ENCODE measurements around the gene DAZL. TPM values are rescaled to one million over a fixed set of nuclear protein-coding genes. Genes with fewer than 3 reads are reported as not detected.
A peak's percentile ranks its signal among the peaks of the same experiment; 100 is the strongest.

Gene DAZL
- total RNA-seq, 1 experiment from 2014 or later, result not detected

- DNase-seq (ENCODE audit: low spot score), result no peak
These were observed 8.7 kb downstream of the DAZL start for GRCh38 chr3:16596352-16597032.

- DNase-seq (ENCODE audit: low spot score), result no peak
These were observed 9.4 kb downstream of the DAZL start for GRCh38 chr3:16595778-16596177.

GRCh38 chr3:16589867-16590624 lies 15.2 kb downstream of the DAZL start:
- no peak for DNase-seq (ENCODE audit: low spot score)

GRCh38 chr3:16589120-16589519 lies 16.1 kb downstream of the DAZL start:
- DNase-seq (ENCODE audit: low spot score), result no peak

- no peak for DNase-seq (ENCODE audit: low spot score)
These were observed 17.6 kb downstream of the DAZL start for GRCh38 chr3:16587681-16588060.

- DNase-seq (ENCODE audit: low spot score), result no peak
These were observed 18.1 kb downstream of the DAZL start for GRCh38 chr3:16587047-16587680.

- no peak for DNase-seq (ENCODE audit: low spot score)
These were observed 20.3 kb downstream of the DAZL start for GRCh38 chr3:16584880-16585279.

GRCh38 chr3:16583551-16583950 lies 21.7 kb downstream of the DAZL start:
- DNase-seq (ENCODE audit: low spot score), result no peak

GRCh38 chr3:16570113-16570512 lies 35.1 kb downstream of the DAZL start:
- no peak for DNase-seq (ENCODE audit: low spot score)

- DNase-seq (ENCODE audit: low spot score), result no peak
These were observed 36.7 kb downstream of the DAZL start for GRCh38 chr3:16568532-16568931.

GRCh38 chr3:16568115-16568514 lies 37.1 kb downstream of the DAZL start:
- no peak for DNase-seq (ENCODE audit: low spot score)

GRCh38 chr3:16559653-16560365 lies 45.4 kb downstream of the DAZL start:
- no peak for DNase-seq (ENCODE audit: low spot score)

- no peak for DNase-seq (ENCODE audit: low spot score)
These were observed 51.1 kb downstream of the DAZL start for GRCh38 chr3:16554126-16554525.

GRCh38 chr3:16552757-16553156 lies 52.5 kb downstream of the DAZL start:
- DNase-seq (ENCODE audit: low spot score), result no peak

- DNase-seq (ENCODE audit: low spot score), result no peak
These were observed 53.8 kb downstream of the DAZL start for GRCh38 chr3:16551342-16551976.

GRCh38 chr3:16550676-16551341 lies 54.4 kb downstream of the DAZL start:
- DNase-seq (ENCODE audit: low spot score), result peak; percentile 75

GRCh38 chr3:16550305-16550675 lies 54.9 kb downstream of the DAZL start:
- no peak for DNase-seq (ENCODE audit: low spot score)

- no peak for DNase-seq (ENCODE audit: low spot score)
These were observed 56.5 kb downstream of the DAZL start for GRCh38 chr3:16548721-16549120.

- no peak for DNase-seq (ENCODE audit: low spot score)
These were observed 57.5 kb downstream of the DAZL start for GRCh38 chr3:16547561-16548357.
